GM04504 (cell line): Measurements from ENCODE around the gene ARID1B.

Experiments used
- DNase-seq: peaks from one replicate; pipeline ENCODE4 v3.0.0-alpha.2; 2012; ENCODE audit warnings: low read depth

Gene ARID1B

GRCh38 chr6:157077251-157077650 is 300.1 kb downstream of the ARID1B start:
- DNase-seq: no peak

DNA sequence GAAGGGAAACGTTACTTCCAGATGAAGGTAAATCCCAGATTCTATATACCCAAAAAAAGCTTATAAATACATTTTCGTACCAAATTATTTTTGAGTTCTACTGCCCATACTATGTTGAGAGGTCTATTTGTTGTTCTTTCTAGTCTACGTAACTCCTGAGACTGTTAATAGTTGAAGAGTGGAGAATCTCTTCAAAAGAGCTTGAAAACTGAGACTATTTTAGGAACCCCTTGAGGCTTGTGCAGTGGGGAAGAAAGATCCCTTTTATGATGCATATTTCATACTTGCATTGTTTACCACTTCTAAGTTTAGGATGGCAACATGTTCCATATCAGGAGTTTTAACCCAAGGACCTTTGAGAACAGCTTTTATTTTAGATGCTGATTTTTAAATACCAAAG is 301.1 kb downstream of the ARID1B start:
- no peak for DNase-seq

- DNase-seq: no peak
Observed at GRCh38 chr6:157079277-157079676, 302.1 kb downstream of the ARID1B start.

- no peak for DNase-seq
Observed at GRCh38 chr6:157079771-157080170, 302.6 kb downstream of the ARID1B start.

GRCh38 chr6:157080986-157081391 is 303.8 kb downstream of the ARID1B start:
- no peak for DNase-seq

- DNase-seq: no peak
Observed at GRCh38 chr6:157083343-157083742, 306.2 kb downstream of the ARID1B start.

DNA sequence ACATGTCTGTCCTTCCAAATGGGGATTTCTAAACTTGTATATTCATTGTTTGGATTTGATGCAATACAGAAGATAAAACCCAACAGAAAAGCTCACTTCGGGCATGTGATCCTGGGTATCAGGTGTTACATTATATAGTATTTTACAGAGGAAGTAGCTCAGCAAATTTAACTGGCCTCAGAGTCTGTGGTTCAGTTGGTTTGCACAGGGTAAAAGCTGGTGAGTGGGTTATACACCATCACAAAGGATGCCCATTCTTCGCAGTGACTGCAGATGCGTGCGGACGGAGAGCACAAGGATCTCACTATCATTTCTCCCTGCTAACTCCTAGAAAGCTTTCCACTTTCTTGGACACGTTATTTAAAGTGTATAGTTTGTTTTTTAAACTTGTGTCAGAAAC is 309.5 kb downstream of the ARID1B start:
- no peak for DNase-seq

GRCh38 chr6:157087974-157088373 is 310.8 kb downstream of the ARID1B start:
- no peak for DNase-seq

DNA sequence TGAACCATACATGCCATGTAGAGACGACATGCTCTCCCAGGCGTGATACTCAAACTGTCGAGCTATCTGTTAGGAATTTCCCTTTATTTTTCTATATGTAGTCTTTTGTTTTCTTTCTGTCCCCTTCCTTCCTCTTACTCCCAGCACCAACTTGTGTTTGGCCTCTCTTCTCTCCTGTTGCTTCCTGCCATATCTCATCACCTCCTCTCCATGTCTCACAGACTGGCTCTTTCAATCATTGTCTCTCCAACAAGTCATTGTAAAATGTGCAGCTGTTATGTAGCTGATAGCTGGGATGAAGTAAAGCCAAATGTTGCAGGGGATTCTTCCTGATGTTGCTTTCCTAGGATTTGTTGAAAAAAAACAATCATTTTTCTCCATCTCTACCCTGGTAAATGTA is 311.7 kb downstream of the ARID1B start:
- no peak for DNase-seq

- DNase-seq: peak; percentile 43
Observed at GRCh38 chr6:157089258-157089657, 312.1 kb downstream of the ARID1B start.

GRCh38 chr6:157089851-157090250 is 312.7 kb downstream of the ARID1B start:
- peak; percentile 52 for DNase-seq

- DNase-seq: no peak
Observed at GRCh38 chr6:157090736-157091135, 313.6 kb downstream of the ARID1B start.

DNA sequence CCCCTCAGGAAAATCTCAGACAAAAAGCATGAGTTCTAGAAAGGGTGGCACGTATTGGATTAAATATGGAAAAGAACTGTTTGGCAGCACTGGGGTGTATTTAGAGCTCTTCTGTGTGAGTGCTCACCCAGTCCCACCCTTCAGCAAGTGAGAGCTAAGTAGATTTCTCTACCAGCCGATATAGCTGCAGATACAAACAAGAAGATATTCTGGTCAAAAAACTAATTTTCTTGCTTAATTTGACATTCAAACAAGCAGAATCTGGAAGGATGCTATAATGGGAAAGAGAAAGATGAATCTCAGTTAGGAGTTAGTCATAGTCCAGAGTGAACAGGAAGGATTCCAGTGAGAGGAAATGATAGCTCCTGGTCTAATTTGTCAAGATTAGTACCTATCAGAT is 314.1 kb downstream of the ARID1B start:
- no peak for DNase-seq

DNA sequence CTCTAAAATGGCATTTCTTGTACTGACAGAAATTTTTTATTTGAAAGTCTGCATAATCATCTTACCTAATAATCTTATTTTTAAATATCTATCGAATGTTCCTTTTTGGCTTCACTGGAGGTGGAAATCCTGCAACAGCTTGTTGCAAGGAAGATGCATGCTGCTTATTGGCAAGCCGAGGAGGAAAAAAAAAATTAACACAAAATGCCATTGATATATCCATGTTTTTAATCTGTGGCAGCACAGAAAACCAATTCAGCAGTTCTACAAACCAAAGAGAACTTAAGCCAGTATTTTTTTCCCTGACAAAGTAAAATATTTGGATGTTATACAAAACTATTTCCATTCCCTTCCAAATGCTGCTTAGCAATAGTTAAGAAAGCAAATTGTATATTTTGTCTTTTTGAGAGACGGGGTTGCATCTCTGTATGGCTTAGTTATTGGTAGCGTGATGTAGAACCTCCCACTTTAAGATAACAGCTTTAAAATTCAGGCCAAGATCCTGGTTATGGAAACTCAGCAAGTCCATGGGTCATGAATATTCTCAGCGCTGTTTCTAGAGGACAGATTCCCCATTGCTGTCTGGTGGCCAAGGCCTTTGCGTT is 314.8 kb downstream of the ARID1B start:
- no peak for DNase-seq

DNA sequence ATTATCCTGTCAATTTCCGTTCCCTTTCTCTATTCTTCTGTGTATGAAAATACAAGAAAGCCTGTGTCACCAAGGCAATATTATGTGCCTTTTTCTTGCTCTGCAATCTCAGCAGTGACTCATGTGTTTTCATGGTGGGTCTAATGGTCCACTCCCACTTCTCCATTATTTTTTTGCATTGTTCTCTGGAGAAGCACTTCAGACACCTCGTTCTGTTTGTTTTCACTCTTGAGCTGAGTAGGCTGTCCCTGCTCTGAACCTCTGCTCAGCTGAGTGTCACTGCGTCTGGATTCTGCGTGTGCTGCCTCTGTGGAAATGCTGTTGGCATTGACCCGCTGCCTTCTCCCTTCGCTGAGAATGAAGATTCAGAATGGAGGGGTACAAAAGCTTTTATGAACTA is 315.6 kb downstream of the ARID1B start:
- no peak for DNase-seq

DNA sequence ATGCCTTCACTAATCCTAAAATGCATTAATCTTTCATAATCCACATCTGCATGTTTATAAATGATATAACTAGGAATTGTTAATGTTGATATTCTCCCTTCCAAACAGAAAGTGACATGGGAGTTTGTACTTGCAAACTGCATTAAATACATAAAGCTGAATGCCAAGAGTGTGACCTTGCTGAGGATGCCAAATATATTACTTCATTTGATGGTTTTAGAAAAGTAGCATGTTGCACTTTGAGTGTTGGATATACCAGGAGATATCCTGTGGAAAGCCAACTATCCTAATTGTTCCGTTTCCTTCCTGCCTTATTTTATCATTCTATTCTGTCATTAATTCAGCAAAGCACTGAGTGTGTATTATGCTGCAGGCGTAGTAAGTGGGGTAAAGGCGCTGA is 316.4 kb downstream of the ARID1B start:
- DNase-seq: no peak

DNA sequence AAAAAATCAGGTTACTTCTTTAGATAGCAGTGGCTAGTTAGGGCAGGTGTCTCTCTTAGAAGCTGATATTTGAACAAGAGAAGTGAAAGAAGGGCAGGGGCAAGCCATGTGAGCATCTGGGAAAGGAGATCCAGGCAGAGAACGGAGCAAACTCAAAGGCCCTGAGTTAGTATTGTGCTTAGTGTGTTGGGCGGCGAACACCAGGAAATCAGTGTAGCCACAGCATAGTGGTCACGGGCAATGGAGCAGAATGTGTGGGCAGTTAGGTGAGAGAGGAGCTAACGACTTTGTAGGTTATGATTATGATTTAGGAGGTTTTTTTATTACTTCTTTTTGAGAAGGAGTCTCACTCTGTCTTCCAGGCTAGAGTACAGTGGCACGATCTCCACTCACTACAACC is 316.9 kb downstream of the ARID1B start:
- no peak for DNase-seq

GRCh38 chr6:157095084-157095483 is 317.9 kb downstream of the ARID1B start:
- no peak for DNase-seq

- no peak for DNase-seq
Observed at GRCh38 chr6:157095569-157095968, 318.4 kb downstream of the ARID1B start.

- DNase-seq: no peak
Observed at GRCh38 chr6:157096105-157096504, 318.9 kb downstream of the ARID1B start.

DNA sequence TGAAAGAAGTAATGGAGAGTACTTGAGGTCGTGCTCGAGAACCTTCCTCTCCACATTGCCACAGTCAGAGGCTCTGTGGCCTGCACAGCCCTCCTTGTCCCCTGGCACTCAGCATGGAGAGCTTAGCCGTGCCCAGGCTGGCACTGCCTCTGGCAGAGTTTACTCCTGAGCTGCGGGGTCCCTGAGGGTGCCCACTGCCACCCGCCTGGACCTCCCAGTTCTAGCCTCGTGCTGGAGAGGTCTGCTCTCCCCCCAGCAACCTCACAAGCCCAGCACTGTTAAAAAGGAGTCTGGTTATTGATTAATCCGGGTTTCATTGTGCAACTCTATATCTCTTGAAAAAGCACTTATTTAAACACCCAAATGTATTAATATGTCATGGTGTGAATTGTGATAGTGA is 319.3 kb downstream of the ARID1B start:
- no peak for DNase-seq

GRCh38 chr6:157097255-157097955 is 320.2 kb downstream of the ARID1B start:
- DNase-seq: no peak

DNA sequence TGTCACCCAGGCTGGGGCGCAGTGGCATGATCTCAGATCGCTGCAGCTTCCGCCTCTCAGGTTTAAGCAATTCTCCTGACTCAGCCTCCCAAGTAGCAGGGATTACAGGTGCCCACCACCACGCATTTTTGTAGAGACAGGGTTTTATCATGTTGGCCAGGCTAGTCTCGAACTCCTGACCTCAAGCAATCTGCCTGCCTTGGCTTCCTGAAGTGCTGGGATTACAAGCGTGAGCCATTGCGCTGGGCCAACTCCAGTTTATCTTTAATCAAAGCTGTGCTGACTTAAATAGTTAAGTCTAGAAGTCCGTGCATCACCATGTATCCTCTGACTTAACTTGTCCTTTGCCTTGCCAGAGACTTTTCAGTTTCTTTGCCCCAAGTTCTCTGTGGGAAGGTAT is 321.8 kb downstream of the ARID1B start:
- no peak for DNase-seq
